Nephron (organoid): ENCODE measurements around the gene TUBG2.

Experiments
- H3K27ac Mint-ChIP-seq, 3 experiments: 2 replicates each; pipeline ENCODE4 v1.8.0; 2020; ENCODE audit warnings: mixed read lengths in 3 of 3, mild to moderate bottlenecking in 2 of 3, moderate library complexity in 1 of 3
- H3K27me3 Mint-ChIP-seq: 2 replicates; pipeline ENCODE4 v1.8.0; 2021; ENCODE audit warnings: low read depth, mild to moderate bottlenecking, moderate library complexity, mixed read lengths
- H3K36me3 Mint-ChIP-seq: 2 replicates; pipeline ENCODE4 v1.8.0; 2020; ENCODE audit warnings: low read depth, mixed read lengths
- H3K4me1 Mint-ChIP-seq: 2 replicates; pipeline ENCODE4 v1.8.0; 2020; ENCODE audit warnings: mixed read lengths
- H3K4me3 Mint-ChIP-seq, 3 experiments: 2 replicates each; pipeline ENCODE4 v1.8.0; 2020; ENCODE audit warnings: mild to moderate bottlenecking in 3 of 3, mixed read lengths in 3 of 3, moderate library complexity in 2 of 3
- H3K9me3 Mint-ChIP-seq: 2 replicates; pipeline ENCODE4 v1.8.0; 2020; ENCODE audit warnings: mixed read lengths
- CTCF ChIP-seq, 3 experiments: fragments of 200-600 bp; sonication (generic); IDR thresholded peaks; one replicate each; pipeline ENCODE4 v1.5.0; 2021; ENCODE audit warnings: antibody characterized with exemption in 3 of 3; ENCODE audit not compliant: unreplicated experiment in 3 of 3

The TUBG2 gene

GRCh38 chr17:42673266-42673884 is 14.3 kb downstream of the TUBG2 start:
- Mint-ChIP-seq H3K27me3 (peaks cover 12% of the 10 kb centered on the region), H3K36me3 (peaks cover 22% of the 10 kb centered on the region), H3K27ac (no peak overlapping the region), H3K9me3 (no peaks in the 10 kb centered on the region), H3K4me1 (peaks cover 36% of the 10 kb centered on the region), H3K4me3 (no peak overlapping the region)
- TF ChIP-seq CTCF (IDR thresholded peaks at IDR 0.05; ENCODE audit: unreplicated experiment in 3 of 3), result no peak

- Mint-ChIP-seq H3K27ac (no peak overlapping the region), H3K4me1 (peaks cover 33% of the 10 kb centered on the region), H3K36me3 (peaks cover 14% of the 10 kb centered on the region), H3K4me3 (peak overlapping the region; percentile 77 to 87 (median 86)), H3K27me3 (peaks cover 8% of the 10 kb centered on the region), H3K9me3 (no peaks in the 10 kb centered on the region)
- TF ChIP-seq CTCF (IDR thresholded peaks at IDR 0.05; ENCODE audit: unreplicated experiment in 3 of 3), result peak; percentile 34 to 46 (median 43)
These were observed 15.0 kb downstream of the TUBG2 start for GRCh38 chr17:42673885-42674754.

DNA sequence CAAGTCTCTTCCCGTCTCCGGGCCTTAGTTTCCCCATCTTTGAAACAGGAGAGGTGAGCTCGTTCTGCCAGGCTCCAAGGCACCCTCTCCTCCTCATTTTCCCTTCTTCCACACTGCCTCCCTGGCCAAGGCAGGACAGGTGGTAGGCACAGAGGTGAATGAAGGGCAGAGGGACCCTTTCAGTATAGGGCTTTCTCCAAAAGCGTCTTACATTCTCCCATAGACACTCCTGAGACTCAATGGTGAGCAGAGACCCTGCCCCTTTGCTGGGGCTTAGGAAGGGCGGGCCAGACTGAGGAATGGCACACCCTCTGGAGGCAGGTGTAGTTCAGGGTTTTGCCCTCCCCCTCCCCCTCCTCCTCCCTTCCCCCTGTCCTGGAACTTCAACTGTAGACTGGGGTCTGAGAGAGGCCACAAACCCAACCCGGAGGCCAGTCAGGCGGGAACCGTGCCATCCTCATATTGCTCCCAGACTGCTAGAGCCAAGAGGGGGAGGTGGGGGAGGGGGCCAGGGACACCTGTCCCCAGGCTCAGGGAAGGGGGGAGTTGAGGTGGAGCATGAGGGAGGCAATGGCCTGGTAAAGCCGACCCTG is 15.8 kb downstream of the TUBG2 start:
- peak overlapping the region in 1 of 3 experiments; percentile 46 for H3K27ac Mint-ChIP-seq
- H3K9me3 Mint-ChIP-seq, result no peaks in the 10 kb centered on the region
- peaks cover 37% of the 10 kb centered on the region for H3K4me1 Mint-ChIP-seq
- peaks cover 11% of the 10 kb centered on the region for H3K36me3 Mint-ChIP-seq
- peak overlapping the region; percentile 77 to 87 (median 86) for H3K4me3 Mint-ChIP-seq
- TF ChIP-seq CTCF (IDR thresholded peaks at IDR 0.05; ENCODE audit: unreplicated experiment in 3 of 3), result no peak
- peaks cover 8% of the 10 kb centered on the region for H3K27me3 Mint-ChIP-seq

DNA sequence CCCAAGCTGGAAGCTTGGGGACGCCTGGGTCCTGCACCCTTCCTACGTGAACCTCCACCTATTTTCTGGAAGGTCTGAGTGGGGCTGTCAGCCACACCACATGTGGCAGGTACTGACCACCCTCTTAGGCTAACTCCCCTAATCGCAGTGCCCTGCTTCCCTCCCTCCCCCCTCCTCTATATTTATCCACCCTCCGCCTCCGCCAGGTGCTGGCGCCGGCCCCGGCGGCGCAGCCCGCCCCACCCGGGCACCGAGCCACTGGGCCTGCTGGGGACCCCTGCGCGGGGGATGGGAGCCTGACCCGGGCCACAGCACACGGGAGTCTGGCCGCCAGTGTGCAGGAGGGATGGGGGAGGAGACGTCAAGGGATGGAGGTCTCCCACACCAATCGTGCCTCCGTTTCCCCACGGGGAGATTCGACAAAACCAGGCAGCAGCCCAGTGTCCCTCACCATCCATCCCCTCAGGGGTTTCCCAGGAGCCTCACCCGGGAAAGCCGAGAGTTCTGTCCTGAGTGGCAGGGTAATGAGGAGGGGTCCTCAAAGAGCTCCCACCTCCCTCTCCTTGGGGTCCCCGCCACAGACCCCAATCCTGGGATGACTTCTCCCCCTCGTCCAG is 16.4 kb downstream of the TUBG2 start:
- Mint-ChIP-seq H3K4me3 (peak overlapping the region; percentile 92 to 94 (median 93)), H3K36me3 (peaks cover 11% of the 10 kb centered on the region), H3K9me3 (no peaks in the 10 kb centered on the region), H3K27me3 (peaks cover 8% of the 10 kb centered on the region), H3K27ac (no peak overlapping the region), H3K4me1 (peaks cover 40% of the 10 kb centered on the region)
- TF ChIP-seq CTCF (IDR thresholded peaks at IDR 0.05; ENCODE audit: unreplicated experiment in 3 of 3), result no peak

DNA sequence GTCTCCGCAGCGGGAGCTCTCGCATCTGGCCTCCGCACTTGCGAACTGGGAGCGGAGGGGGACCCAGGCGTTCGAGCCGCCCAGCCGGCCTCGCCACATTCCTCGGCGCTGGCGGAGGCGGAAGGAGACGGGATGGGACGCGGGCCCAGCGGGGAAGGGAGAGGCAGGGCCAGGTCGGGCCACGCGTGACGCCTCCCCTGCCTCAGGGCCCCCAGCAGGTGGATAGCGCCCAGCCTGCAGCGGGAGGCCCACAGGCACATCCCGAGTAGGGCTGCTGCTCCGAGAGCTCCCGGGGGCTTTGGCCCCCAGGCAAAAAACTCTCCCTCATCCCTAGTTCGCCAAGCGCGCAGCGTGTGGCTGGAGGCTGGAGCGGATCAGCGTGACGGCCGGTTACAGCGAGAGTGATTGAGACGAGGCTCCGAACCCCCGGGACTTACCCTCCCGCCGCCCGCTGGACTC is 16.9 kb downstream of the TUBG2 start:
- H3K9me3 Mint-ChIP-seq, result no peaks in the 10 kb centered on the region
- no peak for TF ChIP-seq CTCF (IDR thresholded peaks at IDR 0.05; ENCODE audit: unreplicated experiment in 3 of 3)

More for the DNA sequence above, 16.9 kb downstream of the TUBG2 start:
- peak overlapping the region in 2 of 3 experiments; percentile 92 to 99 for H3K27ac Mint-ChIP-seq
- peaks cover 44% of the 10 kb centered on the region for H3K4me1 Mint-ChIP-seq
- peaks cover 8% of the 10 kb centered on the region for H3K27me3 Mint-ChIP-seq
- H3K36me3 Mint-ChIP-seq, result peaks cover 7% of the 10 kb centered on the region
- peak overlapping the region; percentile 92 to 94 (median 93) for H3K4me3 Mint-ChIP-seq
